GM12891 (cell line): Measurements from ENCODE around the gene ECSCR.
"Not testable (repeated sequence)": the region's sequence is repeated elsewhere in the genome, so short reads cannot be mapped to it uniquely, and the experiment has no call there.

ENCODE experiments used
- DNase-seq: peaks from one replicate; pipeline ENCODE4 v3.0.0; 2011; ENCODE audit warnings: low spot score; ENCODE audit not compliant: insufficient read length
- FAIRE-seq: peaks from 2 replicates; lab custom pipeline; 2011; peaks lifted over from hg19 to GRCh38; lab: Jason Lieb, UNC
- PAX5 ChIP-seq: IDR thresholded peaks from 2 replicates; pipeline ENCODE4 v1.6.1; 2011; ENCODE audit warnings: low read length, moderate library complexity, mild to moderate bottlenecking; ENCODE audit not compliant: insufficient read depth, severe bottlenecking
- POLR2A ChIP-seq: IDR thresholded peaks from 2 replicates; pipeline ENCODE4 v1.6.1; 2011; ENCODE audit warnings: low read depth, low read length, control low read depth
- POLR2AphosphoS5 ChIP-seq: IDR thresholded peaks from 2 replicates; pipeline ENCODE4 v1.6.1; 2011; ENCODE audit warnings: low read depth, low read length, control low read depth
- POU2F2 ChIP-seq: IDR thresholded peaks from 2 replicates; pipeline ENCODE4 v1.6.1; 2011; ENCODE audit warnings: low read depth, mild to moderate bottlenecking, control low read depth, low read length, moderate library complexity
- SPI1 ChIP-seq: IDR thresholded peaks from 2 replicates; pipeline ENCODE4 v1.6.1; 2011; ENCODE audit warnings: low read depth, low read length, control low read depth
- TAF1 ChIP-seq: IDR thresholded peaks from 2 replicates; pipeline ENCODE4 v1.6.1; 2011; ENCODE audit warnings: low read depth, low read length, control low read depth

ECSCR gene

DNA sequence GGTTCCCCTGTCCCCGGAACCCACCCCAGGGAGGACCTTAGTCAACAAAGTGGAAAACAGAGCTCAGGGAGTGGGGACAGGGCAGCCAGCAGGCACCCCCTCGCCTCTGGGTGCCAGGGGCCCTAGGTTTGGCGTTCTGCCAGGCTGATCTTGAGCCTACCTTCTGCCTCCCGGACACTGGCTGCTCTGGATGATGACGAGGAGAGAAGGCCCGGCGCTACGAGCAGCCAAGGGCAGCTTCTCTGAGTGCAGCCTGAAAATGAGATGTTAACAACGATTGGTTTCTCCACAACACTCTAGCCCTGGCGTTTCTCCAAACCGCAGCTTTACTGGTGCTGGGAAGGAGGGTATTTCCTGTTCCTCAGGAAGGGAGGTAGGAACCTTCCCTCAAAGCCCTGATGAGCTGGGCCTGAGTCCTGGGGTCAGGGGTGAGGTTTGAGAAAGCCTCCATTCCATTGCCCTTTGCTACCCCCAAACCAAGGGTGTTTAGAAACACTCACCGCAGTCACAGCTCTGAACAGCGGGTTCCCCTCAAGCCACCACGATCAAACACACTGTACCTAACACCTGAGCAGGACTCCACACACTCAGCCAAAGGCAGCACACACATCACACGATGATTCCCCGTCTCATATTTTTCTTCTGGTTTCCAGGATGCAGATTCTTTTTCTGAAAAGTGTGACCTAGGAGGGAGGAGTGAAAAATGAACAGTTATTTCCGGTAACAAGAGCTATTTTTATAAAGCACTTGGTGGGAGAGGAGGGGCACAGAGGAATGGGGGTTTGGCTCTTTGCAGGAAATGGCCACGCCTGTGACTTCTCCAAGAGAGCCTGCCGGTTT lies 19.7 kb upstream of the ECSCR start, which contains the start of gene STING1:
Gene STING1, minus strand, starts transcription at position 709 of the 840 bp plus-strand sequence. CDS start 1,054 bp downstream, outside the sequence.
- TF ChIP-seq POU2F2 = 0 out of 2 replicates have a peak, but pooled peaks have one; percentile 9
- TF ChIP-seq SPI1 = no peak
- TF ChIP-seq POLR2AphosphoS5 = peak; percentile 36; the same call in 1 of the 2 replicates
- peak; percentile 39; the same call in 1 of the 2 replicates for TF ChIP-seq TAF1
- FAIRE-seq = peak; percentile 92

GRCh38 chr5:139481580-139482049 lies 19.1 kb upstream of the ECSCR start:
- FAIRE-seq (peak; percentile 33), DNase-seq (no peak)
- TF ChIP-seq SPI1 (peak; percentile 74), POLR2AphosphoS5 (no peak), POLR2A (no peak)

More for the DNA sequence above, 19.7 kb upstream of the ECSCR start, which contains the start of gene STING1:
- no peak for DNase-seq

- FAIRE-seq (peak; percentile 9), DNase-seq (no peak)
- no peak for TF ChIP-seq POLR2AphosphoS5
- TF ChIP-seq TAF1 = no peak
- TF ChIP-seq POLR2A = no peak
- TF ChIP-seq POU2F2 = no peak
- no peak for TF ChIP-seq SPI1
- no peak for TF ChIP-seq PAX5
These were observed 18.6 kb upstream of the ECSCR start for GRCh38 chr5:139481122-139481533.

- not testable (repeated sequence) for FAIRE-seq, DNase-seq
These were observed 17.2 kb upstream of the ECSCR start for GRCh38 chr5:139479729-139480128.

GRCh38 chr5:139478657-139479423 lies 16.3 kb upstream of the ECSCR start:
- not testable (repeated sequence) for DNase-seq, FAIRE-seq

GRCh38 chr5:139475865-139476617 lies 13.5 kb upstream of the ECSCR start:
- DNase-seq = no peak
- TF ChIP-seq POLR2A (no peak), PAX5 (no peak), POLR2AphosphoS5 (no peak), TAF1 (no peak), POU2F2 (no peak), SPI1 (no peak)
- no peak for FAIRE-seq

GRCh38 chr5:139474890-139475791 lies 12.6 kb upstream of the ECSCR start:
- no peak for DNase-seq

DNA sequence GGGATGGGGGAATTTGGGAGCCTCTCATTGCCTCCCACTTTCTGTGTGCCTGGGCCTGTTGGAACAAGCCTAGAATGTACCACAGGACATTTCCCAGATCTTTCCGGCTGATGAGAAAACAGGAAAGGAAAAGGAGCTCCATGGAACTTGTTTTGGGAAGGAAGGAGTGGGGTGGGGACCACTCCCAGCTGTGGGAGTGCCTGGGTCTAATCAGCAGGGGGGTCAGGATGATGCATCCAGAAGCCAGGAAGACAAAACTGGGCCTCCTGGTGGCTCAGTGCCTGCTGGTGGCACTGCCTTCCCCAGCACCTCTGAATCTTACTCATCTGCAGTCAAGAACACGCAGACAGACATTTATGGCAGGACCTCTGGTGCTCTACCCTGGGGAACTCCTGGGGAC lies 11.0 kb upstream of the ECSCR start:
- TF ChIP-seq POU2F2 (no peak), PAX5 (no peak), SPI1 (no peak), POLR2A (no peak), POLR2AphosphoS5 (no peak), TAF1 (no peak)
- DNase-seq (no peak), FAIRE-seq (no peak)

More at GRCh38 chr5:139474890-139475791, 12.6 kb upstream of the ECSCR start:
- FAIRE-seq = peak; percentile 45
- 0 out of 2 replicates have a peak, but pooled peaks have one; percentile 19 for TF ChIP-seq POU2F2
- no peak for TF ChIP-seq PAX5
- TF ChIP-seq SPI1 = peak; percentile 30; the same call in 1 of the 2 replicates

- DNase-seq = no peak
- FAIRE-seq = no peak
- no peak for TF ChIP-seq SPI1
- no peak for TF ChIP-seq POU2F2
- TF ChIP-seq TAF1 = no peak
- no peak for TF ChIP-seq PAX5
- TF ChIP-seq POLR2A = no peak
- no peak for TF ChIP-seq POLR2AphosphoS5
These were observed 10.6 kb upstream of the ECSCR start for GRCh38 chr5:139473105-139473504.
